IPS-11a (cell line): ENCODE data around the gene NPR2.

Source experiments
- H3K4me3 ChIP-seq: one replicate; pipeline ENCODE4 v1.5.1; 2013; ENCODE audit warnings: low read depth, low read length, control low read depth

The NPR2 gene

DNA sequence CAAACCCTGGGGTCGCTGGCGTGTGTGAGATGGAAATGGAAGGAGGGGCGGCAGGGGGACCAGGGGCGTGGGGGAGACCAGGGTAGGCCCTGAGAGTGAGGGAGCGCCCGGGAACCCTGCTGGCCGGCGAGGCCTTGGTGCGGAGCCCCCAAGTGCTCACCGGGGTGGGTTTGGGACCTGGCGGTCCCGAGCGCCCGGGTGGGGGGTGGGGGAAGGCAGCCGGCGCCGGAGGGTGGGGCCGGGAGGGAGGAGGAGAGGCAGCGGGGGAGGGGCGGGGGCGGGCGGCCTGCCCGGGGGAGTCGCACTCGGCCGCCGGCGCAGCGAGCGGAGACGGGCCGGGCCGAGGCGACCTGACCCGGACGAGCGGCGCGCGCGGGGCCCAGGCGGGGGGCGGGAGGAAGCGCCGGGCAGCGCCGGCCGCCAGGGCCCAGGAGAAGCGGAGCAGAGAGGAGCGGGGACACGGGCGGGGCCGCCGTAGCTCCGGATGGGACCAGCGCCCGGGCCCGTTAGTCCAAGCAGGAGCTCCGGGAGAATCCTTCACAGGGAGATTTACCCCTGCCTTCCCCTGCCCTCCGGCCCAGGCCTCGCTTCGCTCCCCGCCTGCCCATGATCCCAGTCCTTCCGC lies at the start of gene NPR2:
NPR2 (plus strand) TSS at position 295 of the 625 bp plus-strand sequence. CDS start 818 bp downstream, outside the sequence.
- peak within 1 kb of the TSS; percentile 50 for H3K4me3 ChIP-seq

DNA sequence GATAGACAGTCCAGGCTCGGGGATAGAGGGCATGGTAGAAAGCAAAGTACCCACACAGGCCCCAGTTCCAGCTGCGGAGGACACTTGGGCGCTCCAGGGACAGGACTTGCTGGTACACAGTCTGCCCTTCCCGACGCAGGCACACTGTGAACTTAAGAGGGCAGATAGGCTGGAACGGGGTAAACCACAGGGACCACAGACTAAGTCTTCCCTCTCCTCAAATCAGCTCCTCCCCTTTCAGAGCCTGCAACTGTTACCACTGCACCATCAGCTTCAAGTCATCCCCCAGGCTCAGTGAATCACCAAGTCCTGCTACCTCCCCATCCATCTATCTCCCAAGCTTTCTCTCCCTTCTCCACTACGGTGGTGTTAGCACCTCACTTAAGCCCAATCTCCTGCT lies 49.7 kb upstream of the NPR2 start:
- H3K4me3 ChIP-seq, result no peak overlapping the region

DNA sequence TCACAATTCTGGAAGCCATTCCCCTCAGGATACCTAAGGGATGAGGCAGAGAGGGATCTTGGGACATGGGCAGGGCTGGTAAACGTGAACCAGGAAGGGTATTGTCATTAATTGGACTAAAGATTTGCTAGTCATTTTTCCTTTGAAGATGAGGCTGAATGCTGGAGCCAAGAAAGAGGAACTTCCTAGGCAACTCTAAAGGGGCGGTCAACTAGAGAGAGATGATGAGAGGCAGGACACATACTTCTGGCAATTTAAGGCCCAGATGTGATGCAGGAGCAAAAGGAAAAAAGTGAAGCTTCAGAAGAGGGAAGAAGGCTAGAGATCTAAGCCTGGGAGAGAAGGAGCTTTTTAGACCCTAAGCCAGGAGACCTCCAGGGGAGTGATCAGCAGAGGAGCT lies 47.9 kb upstream of the NPR2 start:
- H3K4me3 ChIP-seq, result no peak overlapping the region

DNA sequence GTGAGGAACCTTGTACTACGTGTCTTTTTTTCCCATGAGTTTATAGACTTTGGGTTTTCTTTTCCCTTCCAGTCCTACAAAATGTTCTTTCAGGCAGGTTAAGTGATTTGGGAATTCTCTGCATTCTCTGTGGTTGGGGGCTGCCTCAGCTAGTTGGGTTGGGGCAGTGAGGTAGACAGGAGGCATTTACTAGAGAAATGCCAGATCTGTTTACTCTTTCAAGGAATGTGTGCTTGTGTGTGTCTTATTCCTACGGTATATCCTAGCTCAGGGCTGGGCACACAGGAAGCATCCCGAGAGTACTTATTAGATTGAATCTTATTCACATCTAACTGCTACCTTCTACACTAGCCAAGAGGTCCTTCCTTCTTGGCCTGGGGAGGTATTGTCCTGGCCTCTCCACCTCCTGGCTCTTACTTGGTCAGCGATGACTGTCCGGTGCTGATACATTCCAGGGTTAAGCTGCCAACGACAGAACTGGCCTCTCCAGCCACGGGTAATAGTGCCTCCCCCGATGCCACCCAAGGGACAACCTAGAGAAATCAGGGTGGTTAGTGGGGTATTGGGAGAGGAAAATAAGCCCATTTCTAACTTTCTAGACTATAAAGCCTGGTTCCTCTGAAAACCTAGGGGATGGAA lies 47.4 kb upstream of the NPR2 start:
- no peak overlapping the region for H3K4me3 ChIP-seq

DNA sequence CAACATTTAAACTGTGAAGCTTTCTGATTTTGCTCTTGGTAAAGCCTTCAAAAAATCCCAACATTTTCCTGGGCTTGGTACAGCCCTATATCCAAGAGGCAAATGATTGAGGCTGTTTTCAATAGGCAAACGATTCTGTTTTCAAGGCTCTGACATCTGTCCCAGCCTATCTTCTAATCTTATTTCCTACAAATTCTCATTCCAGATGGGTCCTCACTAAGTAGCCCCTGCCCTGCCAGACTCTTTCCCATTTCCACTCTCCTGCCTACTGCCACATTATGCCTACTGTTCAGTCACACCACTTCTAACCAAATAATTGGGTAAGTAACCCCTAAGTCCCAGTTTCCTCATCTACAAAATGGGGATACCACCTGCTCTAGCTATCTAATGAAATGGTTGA lies 45.8 kb upstream of the NPR2 start:
- H3K4me3 ChIP-seq, result no peak overlapping the region

DNA sequence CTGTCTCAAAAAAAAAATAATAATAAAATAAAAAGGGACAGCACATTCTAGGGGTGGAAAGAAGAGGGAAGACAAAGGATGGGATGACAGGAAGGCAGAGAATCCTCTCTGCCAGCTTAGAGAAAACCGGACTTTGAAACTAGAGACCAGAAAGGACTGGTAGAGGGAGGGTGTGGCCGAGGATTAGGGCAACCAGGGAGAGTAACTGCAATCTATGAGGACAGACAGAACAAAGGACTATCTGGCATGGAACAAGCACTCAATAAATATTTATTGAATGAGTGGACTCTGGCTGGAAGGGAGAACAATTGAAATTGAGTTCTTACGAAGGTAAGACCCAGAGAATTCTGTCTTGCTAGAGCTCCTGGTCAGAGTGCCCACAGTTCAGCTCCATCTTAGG lies 44.8 kb upstream of the NPR2 start:
- no peak overlapping the region for H3K4me3 ChIP-seq

DNA sequence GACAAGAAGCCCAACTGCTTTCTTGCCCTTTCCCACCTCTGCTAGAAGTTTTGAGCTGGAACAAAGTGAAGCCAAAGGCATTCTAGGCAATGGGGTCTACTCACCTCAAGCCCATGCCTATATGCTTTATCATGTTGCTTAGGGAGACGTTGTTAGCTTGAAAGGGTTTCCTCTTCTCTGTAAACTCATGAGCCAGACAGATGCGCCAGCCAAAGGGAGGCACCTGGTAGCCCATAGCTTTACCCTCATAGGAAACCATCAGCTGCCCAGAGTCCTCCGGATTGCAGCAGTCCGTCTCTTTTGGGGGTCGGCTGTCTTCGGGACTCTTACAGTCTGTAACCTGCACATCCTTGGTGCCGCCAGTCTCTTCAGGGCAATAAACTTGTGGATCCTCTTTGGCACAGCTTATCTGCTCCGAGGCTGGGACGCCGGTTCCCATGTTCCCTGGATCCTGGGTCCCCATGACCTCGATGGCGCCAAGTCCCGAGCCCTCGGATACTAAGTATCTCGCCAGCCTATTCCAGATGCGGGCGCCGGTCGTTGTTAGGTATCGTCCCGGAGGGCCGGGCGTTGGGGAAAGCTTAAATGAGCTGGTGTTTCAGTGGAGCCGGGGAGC lies 43.0 kb upstream of the NPR2 start:
- peak overlapping the region; percentile 83 for H3K4me3 ChIP-seq

DNA sequence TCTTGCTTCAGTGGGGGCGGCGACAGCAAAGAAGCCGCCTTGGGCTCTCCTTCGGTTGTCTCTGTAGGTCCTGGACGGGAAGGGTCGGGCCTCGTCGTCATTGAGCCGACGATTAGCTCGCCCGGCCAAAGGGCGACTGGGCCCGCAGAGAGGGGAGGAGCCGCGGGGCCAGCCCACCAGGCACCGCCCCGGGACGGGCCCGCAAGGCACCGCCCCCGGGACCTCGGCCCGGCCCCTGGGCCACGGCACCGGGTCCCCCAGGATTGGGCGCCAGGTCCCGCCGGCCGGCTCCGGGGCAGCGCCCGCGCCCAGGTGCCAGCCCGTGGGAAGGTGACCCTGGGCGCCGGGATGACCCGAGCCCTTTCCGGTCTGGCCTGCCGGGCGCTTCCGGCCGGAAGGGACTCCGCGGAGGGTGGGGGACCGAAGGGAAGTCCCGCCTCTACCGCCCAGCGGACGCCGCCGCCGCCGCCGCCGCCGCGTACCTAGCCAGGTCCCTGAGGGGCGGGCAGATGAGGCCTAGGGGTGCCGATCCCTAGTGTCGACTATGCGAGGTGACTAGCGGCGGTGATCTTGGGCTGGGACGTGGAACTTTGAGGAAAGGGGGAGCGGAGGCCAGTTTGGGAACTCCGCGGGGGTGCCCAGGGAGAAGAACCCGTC lies 42.4 kb upstream of the NPR2 start, which contains the start of the genes GBA2 and RGP1:
GBA2 (minus strand) TSS at position 371 of the 657 bp plus-strand sequence. CDS start 524 bp downstream, outside the sequence.
RGP1 (plus strand) TSS at position 430 of the 657 bp plus-strand sequence. CDS start 469 bp downstream, outside the sequence.
- H3K4me3 ChIP-seq, result peak within 1 kb of the TSS; percentile 83

DNA sequence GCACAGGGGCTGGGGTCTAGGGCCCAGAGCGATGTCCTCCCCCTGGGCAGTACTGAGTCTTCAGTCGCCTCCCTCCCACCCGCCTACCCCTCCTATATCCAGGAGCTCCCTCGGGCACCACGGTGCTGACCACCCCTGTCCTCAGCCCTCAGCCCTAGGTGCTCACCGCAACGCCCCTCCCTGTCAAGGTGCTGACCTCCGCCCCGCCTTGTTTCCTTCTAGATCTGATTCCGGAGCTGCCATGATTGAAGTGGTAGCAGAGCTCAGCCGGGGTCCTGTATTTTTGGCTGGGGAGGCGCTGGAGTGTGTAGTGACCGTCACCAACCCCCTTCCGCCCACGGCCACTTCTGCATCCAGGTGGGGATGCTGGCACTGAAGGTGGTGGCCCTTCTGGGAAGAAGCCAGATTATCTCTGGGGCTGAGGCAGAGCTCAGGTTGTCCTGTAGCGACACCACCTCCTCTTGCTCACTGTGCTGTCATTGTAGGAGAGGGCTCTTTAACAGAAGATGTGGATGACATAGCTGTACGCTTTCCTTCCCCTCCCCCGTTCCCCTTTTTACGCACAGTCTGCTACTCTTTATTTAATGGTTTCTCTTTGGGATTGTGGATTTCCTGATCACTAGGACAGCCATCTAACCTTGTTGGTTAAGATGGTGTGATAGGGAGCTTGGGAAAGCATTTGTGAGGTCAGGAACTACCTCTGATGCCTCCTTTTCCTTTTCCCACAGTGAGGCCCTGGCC lies 41.7 kb upstream of the NPR2 start:
- peak overlapping the region; percentile 83 for H3K4me3 ChIP-seq

DNA sequence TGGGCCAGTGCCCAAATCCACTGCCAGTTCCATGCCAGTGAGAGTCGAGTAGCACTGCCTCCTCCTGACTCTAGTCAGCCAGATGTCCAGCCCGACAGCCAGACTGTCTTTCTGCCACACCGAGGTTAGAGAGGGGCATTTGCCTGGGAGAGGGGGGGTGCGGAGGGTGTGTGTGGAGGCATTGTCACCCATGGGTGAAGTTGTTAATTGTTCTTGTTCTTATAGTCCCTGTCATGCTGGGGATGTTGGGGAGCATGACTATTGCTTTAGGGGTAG lies 41.2 kb upstream of the NPR2 start:
- no peak overlapping the region for H3K4me3 ChIP-seq

DNA sequence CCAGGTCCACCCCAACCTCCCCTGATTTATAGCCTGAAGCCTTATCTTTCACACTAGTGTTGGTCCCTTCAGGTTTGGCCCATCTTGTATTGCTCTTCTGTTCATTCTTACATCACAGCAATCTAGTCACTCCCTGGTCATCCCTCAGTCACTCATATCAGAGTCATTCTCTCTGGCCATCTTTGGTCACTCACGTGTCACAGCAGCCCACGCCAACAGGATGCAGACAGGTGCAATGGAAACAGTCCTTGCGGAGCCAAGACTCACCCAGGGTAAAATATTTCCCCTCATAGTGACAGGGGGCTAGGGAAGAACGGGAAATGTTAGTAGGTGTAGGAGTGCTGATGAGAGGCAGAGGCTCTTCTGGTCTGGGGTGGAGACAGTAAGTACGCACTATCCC lies 37.9 kb upstream of the NPR2 start:
- H3K4me3 ChIP-seq, result no peak overlapping the region

DNA sequence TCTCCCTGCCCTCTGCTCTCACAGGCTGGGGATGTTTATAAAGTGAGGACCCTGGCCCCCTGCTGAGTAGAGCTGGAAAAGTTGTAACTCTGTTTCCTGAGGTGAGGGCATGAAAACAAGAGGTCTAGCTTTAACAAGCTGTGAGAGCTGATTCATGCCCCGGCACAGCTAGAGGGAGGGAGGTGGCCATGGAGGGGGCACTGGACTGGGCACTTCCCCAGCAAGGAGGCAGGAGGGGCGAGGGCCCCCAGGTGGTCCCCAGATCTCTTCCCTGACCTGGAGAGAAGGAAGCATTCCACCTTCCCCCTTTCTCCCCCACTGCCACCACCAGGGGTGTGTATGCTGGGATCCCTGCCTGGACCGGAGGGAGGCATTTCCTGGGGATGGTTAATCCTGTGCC lies 37.1 kb upstream of the NPR2 start, which contains the start of gene MSMP:
MSMP (minus strand) TSS at position 13 of the 400 bp plus-strand sequence. CDS start 147 bp downstream, outside the sequence.
- no peak within 1 kb of the TSS for H3K4me3 ChIP-seq

DNA sequence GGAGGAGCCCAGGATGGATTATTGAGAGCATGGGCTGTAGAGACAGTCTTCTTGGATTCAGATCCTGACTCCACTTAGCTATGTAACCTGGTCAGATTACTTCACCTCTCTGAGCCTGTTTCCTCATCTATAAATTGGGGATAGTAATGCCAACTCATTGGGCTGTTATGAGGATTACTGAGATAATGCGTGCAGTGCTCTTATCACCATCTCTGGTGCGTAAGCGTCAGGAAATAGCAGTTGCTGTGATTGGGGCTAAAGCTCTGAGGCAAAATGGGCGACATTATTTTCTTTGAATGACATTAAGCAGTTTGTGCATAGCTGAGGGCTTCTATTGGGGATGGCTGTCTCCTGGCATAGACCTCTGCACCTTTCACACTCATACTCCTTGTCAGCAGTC lies 36.3 kb upstream of the NPR2 start:
- H3K4me3 ChIP-seq, result no peak overlapping the region

DNA sequence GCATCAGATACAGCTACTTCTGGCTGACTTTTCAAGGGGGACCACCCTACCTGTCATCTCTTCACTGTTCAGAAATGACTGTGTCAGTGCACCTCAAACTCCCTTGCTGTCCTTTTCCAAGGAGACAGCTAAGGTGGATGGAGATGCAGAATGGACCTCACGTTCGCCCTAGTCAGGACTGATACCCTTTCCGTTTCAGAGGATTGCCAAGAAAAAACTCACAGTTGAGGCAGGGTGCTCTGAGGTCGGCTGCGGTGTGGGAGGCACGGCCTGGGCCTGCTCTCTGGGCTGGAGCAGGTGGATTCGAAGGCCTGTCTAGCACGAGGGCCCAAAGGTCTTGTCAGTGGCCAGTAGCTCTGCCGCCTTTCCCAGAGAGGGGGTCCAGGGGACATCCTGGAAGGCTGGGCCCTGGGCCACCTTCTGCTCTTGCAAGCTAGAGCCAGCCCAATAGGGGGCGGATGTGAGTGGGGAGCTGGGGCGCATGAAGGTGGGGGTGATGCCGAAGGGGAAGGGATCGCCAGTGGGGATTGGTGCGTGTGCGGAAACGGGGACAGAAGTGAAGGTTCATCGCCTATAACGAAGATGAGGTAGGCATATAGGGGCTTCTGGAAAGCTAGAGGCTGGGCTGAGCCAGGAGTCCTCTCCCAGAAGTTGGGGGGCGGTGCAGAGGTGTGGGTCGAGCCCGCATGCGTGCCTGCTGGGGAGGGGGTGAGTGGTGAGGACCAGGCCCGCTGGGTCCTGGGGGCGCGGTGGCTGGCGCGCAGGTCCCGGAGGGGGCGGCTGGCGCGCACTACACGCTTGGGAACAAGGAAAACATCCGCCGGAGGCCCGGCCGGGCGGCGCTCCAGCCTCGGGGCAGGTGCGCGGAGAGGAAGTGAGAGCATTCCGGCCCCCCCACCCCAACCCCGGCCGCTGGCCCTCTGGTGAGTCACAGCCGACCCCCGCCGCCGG lies 34.8 kb upstream of the NPR2 start:
- peak overlapping the region; percentile 79 for H3K4me3 ChIP-seq

DNA sequence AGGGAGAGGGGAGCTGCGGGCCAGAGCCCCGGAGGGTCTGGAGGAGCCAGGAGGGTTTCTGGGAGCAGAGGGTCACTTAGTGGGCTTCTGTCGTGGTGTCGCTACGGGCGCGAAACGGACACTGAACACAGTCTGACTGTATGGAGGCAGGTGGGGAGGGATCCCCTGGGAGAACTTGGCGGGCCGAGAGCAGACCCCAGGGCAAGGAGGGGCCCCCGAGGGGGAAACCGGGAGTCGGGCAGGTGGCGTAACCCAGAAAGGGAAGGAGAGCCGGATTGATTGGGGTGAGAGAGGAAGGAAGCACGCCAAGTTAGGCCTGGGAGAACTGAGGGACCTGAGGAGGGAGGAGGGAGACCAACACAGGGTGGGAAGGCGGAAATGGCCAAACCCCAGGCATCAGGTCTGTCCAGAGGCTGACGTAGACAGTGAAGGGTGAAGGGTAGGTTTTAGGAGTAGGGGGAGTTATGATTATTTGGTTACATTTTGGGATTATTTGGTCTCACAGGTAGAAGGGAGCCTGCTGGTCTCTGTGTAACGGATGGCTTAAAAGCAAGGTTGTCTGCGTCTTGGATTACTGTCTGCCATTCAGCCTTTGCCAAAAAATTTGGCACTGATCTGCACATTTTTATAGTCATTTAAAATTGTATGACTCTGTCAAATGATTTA lies 34.0 kb upstream of the NPR2 start:
- H3K4me3 ChIP-seq, result peak overlapping the region; percentile 79

DNA sequence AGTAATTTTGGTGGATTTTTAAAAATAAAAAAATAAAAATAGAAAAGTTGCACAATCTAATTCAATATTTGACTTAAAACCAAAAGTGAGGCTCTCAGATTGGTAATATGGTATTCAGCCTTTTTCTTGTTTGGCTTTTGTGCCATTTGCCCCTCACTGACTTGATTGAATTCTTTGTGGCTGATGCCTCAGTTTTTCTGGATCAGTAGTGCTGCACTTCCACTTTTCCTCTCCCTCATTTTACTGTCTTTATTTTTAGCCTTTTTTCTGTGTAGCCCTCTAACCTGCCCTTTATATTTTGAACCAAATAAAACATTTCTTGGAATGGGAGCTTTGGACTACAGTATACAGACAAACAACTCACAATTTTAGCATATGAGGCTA lies 33.5 kb upstream of the NPR2 start:
- peak overlapping the region; percentile 79 for H3K4me3 ChIP-seq

DNA sequence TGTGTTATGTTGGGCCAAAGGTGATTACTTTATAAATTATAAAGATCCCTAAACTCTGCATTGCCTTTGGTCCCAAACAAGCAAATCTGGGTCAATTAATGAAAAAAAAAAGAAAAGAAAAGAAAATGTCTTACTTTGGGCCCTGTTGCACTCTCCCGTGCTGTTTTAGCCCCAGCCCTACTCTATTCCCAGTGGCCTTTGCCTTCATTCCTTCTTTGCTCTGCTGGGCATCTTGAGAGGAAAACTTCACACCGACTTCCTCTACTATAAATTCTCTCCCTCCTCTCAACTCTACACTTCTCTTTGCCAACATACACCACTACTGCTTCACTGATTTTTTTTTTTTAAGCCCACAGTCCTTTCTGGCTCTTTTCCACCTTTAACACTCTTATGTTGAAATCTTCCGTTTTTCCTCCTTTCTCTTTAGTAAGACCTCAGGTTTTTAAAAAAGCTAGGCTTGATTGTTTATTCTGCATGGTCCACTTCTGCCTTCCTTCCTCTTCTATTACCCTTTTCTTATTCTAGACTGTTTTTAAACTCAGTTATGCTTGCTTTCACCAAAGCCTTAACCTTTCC lies 32.8 kb upstream of the NPR2 start:
- no peak overlapping the region for H3K4me3 ChIP-seq

DNA sequence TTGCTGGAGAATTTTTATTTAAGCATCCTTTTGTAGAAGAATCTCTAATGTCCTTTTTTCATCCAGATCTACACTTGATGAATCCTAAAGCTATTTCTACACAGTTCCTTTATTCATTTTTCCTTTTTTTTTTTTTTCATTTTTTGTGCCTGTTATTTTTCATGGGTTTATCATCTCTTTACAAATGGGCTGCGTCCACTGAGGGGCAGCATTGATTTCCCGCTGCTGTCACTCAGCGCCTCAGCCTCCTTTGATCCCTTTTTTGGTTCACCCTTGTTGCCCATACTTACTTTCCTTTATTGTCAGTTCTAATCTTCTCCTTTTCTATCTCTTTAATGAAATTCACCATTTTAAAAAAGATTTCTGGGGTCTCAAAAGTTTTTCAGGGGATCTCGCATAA lies 31.6 kb upstream of the NPR2 start:
- H3K4me3 ChIP-seq, result no peak overlapping the region

DNA sequence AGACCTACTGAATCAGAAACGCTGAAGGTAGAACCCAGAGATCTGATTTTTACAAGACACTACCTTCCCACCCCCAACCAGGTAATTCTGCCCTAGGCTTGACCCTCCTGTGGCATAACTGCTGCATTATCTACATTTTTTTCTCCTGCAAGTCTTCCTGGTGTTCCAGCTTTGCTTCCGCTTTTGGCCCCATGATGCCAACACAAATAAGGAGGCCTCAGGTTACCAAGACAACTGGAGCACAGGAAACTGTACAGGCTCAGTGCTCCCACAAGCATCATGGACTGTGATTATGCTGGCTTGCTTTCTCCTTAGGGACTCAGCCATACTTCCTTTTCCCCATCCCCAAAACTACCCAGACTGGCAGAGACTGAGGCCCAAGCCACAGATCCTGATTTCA lies 30.7 kb upstream of the NPR2 start:
- no peak overlapping the region for H3K4me3 ChIP-seq
